ENCODE results near the gene TNFRSF9. TPM values are rescaled to one million over a fixed set of nuclear protein-coding genes. Genes with fewer than 3 reads are reported as not detected.
A peak's percentile ranks its signal among the peaks of the same experiment; 100 is the strongest.

Gene TNFRSF9
- not detected in 2 replicates for total RNA-seq (2014; rRNA removed; shearing (Covaris generic))

GRCh38 chr1:7940745-7941436 lies at the start of gene TNFRSF9:
Gene TNFRSF9, minus strand, starts transcription at chr1:7940839. Its CDS starts 845 bp downstream, at chr1:7939994.
- peaks cover 36% of the 10 kb centered on the region for H3K27me3 ChIP-seq (ENCODE audit: control insufficient read depth, insufficient read depth, low read length)
- DNase-seq: no peak
- no peak within 1 kb of the TSS for H3K4me3 ChIP-seq (ENCODE audit: insufficient read depth, low read depth, low read length)
- H3K36me3 ChIP-seq (replicated peaks; ENCODE audit: control insufficient read depth, insufficient read depth, low read length): no peaks in the 10 kb centered on the region

GRCh38 chr1:7989762-7990428 lies 49.3 kb upstream of the TNFRSF9 start:
- Histone ChIP-seq H3K36me3 (replicated peaks; ENCODE audit: control insufficient read depth, insufficient read depth, low read length) (peaks cover 7% of the 10 kb centered on the region), H3K4me3 (ENCODE audit: insufficient read depth, low read depth, low read length) (no peak overlapping the region), H3K27me3 (ENCODE audit: control insufficient read depth, insufficient read depth, low read length) (no peaks in the 10 kb centered on the region)
- DNase-seq: no peak

- Histone ChIP-seq H3K36me3 (replicated peaks; ENCODE audit: control insufficient read depth, insufficient read depth, low read length) (peaks cover 7% of the 10 kb centered on the region), H3K27me3 (ENCODE audit: control insufficient read depth, insufficient read depth, low read length) (no peaks in the 10 kb centered on the region), H3K4me3 (ENCODE audit: insufficient read depth, low read depth, low read length) (no peak overlapping the region)
- no peak for DNase-seq
Measured at GRCh38 chr1:7988576-7988975, 47.9 kb upstream of the TNFRSF9 start.

- Histone ChIP-seq H3K27me3 (ENCODE audit: control insufficient read depth, insufficient read depth, low read length) (no peaks in the 10 kb centered on the region), H3K4me3 (ENCODE audit: insufficient read depth, low read depth, low read length) (no peak overlapping the region), H3K36me3 (replicated peaks; ENCODE audit: control insufficient read depth, insufficient read depth, low read length) (peaks cover 14% of the 10 kb centered on the region)
- DNase-seq: no peak
Measured at GRCh38 chr1:7987528-7987927, 46.9 kb upstream of the TNFRSF9 start.

GRCh38 chr1:7985851-7986612 lies 45.4 kb upstream of the TNFRSF9 start:
- no peak for DNase-seq
- Histone ChIP-seq H3K36me3 (replicated peaks; ENCODE audit: control insufficient read depth, insufficient read depth, low read length) (peaks cover 17% of the 10 kb centered on the region), H3K27me3 (ENCODE audit: control insufficient read depth, insufficient read depth, low read length) (no peaks in the 10 kb centered on the region), H3K4me3 (ENCODE audit: insufficient read depth, low read depth, low read length) (no peak overlapping the region)

- no peaks in the 10 kb centered on the region for H3K27me3 ChIP-seq (ENCODE audit: control insufficient read depth, insufficient read depth, low read length)
- H3K4me3 ChIP-seq (ENCODE audit: insufficient read depth, low read depth, low read length): no peak overlapping the region
- DNase-seq: no peak
- H3K36me3 ChIP-seq (replicated peaks; ENCODE audit: control insufficient read depth, insufficient read depth, low read length): peaks cover 20% of the 10 kb centered on the region
Measured at GRCh38 chr1:7984811-7985210, 44.2 kb upstream of the TNFRSF9 start.

GRCh38 chr1:7983086-7983778 lies 42.6 kb upstream of the TNFRSF9 start:
- peaks cover 27% of the 10 kb centered on the region for H3K36me3 ChIP-seq (replicated peaks; ENCODE audit: control insufficient read depth, insufficient read depth, low read length)
- no peak overlapping the region for H3K4me3 ChIP-seq (ENCODE audit: insufficient read depth, low read depth, low read length)
- H3K27me3 ChIP-seq (ENCODE audit: control insufficient read depth, insufficient read depth, low read length): no peaks in the 10 kb centered on the region
- DNase-seq: no peak

GRCh38 chr1:7980984-7981383 lies 40.3 kb upstream of the TNFRSF9 start:
- H3K4me3 ChIP-seq (ENCODE audit: insufficient read depth, low read depth, low read length): no peak overlapping the region
- peaks cover 30% of the 10 kb centered on the region for H3K36me3 ChIP-seq (replicated peaks; ENCODE audit: control insufficient read depth, insufficient read depth, low read length)
- H3K27me3 ChIP-seq (ENCODE audit: control insufficient read depth, insufficient read depth, low read length): no peaks in the 10 kb centered on the region
- DNase-seq: no peak

GRCh38 chr1:7975212-7975865 lies 34.7 kb upstream of the TNFRSF9 start:
- Histone ChIP-seq H3K36me3 (replicated peaks; ENCODE audit: control insufficient read depth, insufficient read depth, low read length) (peaks cover 22% of the 10 kb centered on the region), H3K27me3 (ENCODE audit: control insufficient read depth, insufficient read depth, low read length) (no peaks in the 10 kb centered on the region), H3K4me3 (ENCODE audit: insufficient read depth, low read depth, low read length) (no peak overlapping the region)
- peak; percentile 92 for DNase-seq

GRCh38 chr1:7973086-7973485 lies 32.4 kb upstream of the TNFRSF9 start:
- Histone ChIP-seq H3K4me3 (ENCODE audit: insufficient read depth, low read depth, low read length) (no peak overlapping the region), H3K36me3 (replicated peaks; ENCODE audit: control insufficient read depth, insufficient read depth, low read length) (peaks cover 25% of the 10 kb centered on the region), H3K27me3 (ENCODE audit: control insufficient read depth, insufficient read depth, low read length) (no peaks in the 10 kb centered on the region)
- no peak for DNase-seq

- Histone ChIP-seq H3K36me3 (replicated peaks; ENCODE audit: control insufficient read depth, insufficient read depth, low read length) (peaks cover 21% of the 10 kb centered on the region), H3K4me3 (ENCODE audit: insufficient read depth, low read depth, low read length) (no peak overlapping the region), H3K27me3 (ENCODE audit: control insufficient read depth, insufficient read depth, low read length) (no peaks in the 10 kb centered on the region)
- DNase-seq: no peak
Measured at GRCh38 chr1:7972285-7972684, 31.6 kb upstream of the TNFRSF9 start.

- DNase-seq: no peak
- Histone ChIP-seq H3K4me3 (ENCODE audit: insufficient read depth, low read depth, low read length) (no peak overlapping the region), H3K27me3 (ENCODE audit: control insufficient read depth, insufficient read depth, low read length) (no peaks in the 10 kb centered on the region), H3K36me3 (replicated peaks; ENCODE audit: control insufficient read depth, insufficient read depth, low read length) (peaks cover 24% of the 10 kb centered on the region)
Measured at GRCh38 chr1:7971024-7971423, 30.4 kb upstream of the TNFRSF9 start.

- Histone ChIP-seq H3K27me3 (ENCODE audit: control insufficient read depth, insufficient read depth, low read length) (no peaks in the 10 kb centered on the region), H3K36me3 (replicated peaks; ENCODE audit: control insufficient read depth, insufficient read depth, low read length) (peaks cover 30% of the 10 kb centered on the region)
- no peak for DNase-seq
Measured at GRCh38 chr1:7970246-7970645, 29.6 kb upstream of the TNFRSF9 start.

GRCh38 chr1:7967651-7968050 lies 27.0 kb upstream of the TNFRSF9 start:
- H3K4me3 ChIP-seq (ENCODE audit: insufficient read depth, low read depth, low read length): no peak overlapping the region
- no peak for DNase-seq
- no peaks in the 10 kb centered on the region for H3K27me3 ChIP-seq (ENCODE audit: control insufficient read depth, insufficient read depth, low read length)
- H3K36me3 ChIP-seq (replicated peaks; ENCODE audit: control insufficient read depth, insufficient read depth, low read length): peaks cover 40% of the 10 kb centered on the region

More at GRCh38 chr1:7970246-7970645, 29.6 kb upstream of the TNFRSF9 start:
- H3K4me3 ChIP-seq (ENCODE audit: insufficient read depth, low read depth, low read length): no peak overlapping the region
